ENCODE measurements around the gene WFIKKN2. TPM values are rescaled to one million over a fixed set of nuclear protein-coding genes. Genes with fewer than 3 reads are reported as not detected.

Gene WFIKKN2
- total RNA-seq, 2 experiments from 2014 or later: not detected

- no peaks in the 10 kb centered on the region for H4K20me1 ChIP-seq (ENCODE audit: insufficient read depth, low read length)
- H3K4me2 ChIP-seq (ENCODE audit: low read length): no peak overlapping the region
- BruUV-seq (replicated peaks): no TSS peak
- no peaks in the 10 kb centered on the region for H3K79me2 ChIP-seq (ENCODE audit: insufficient read depth, low read depth, low read length)
- H3K9me2 ChIP-seq (ENCODE audit: insufficient read depth, low read length): no peaks in the 10 kb centered on the region
- no peak overlapping the region for H3K4me3 ChIP-seq (ENCODE audit: low read depth, low read length, poor library complexity, severe bottlenecking)
- H2AFZ ChIP-seq (ENCODE audit: low read length): no peak overlapping the region
- H3K9me3 ChIP-seq (ENCODE audit: low read length): no peaks in the 10 kb centered on the region
- ChIA-PET POLR2A (interaction anchor here (0.8 kb wide), 1 partner anchor 9 kb away, joined by 4 read pairs; no protein-coding TSS in a partner anchor), CTCF (ENCODE audit: unreplicated experiment) (interaction anchor here (0.9 kb wide), 2 partner anchors 11 to 65 kb away, joined by 3 to 4 read pairs; no protein-coding TSS in a partner anchor)
- H3K27ac ChIP-seq (ENCODE audit: low read depth, low read length, poor library complexity, severe bottlenecking): no peak overlapping the region
- no peaks in the 10 kb centered on the region for H3K36me3 ChIP-seq (ENCODE audit: insufficient read depth, low read length)
- H3K4me1 ChIP-seq (ENCODE audit: insufficient read depth, low read length, poor library complexity, severe bottlenecking): no peaks in the 10 kb centered on the region
- TF ChIP-seq EZH2phosphoT487 (IDR thresholded peaks at IDR 0.05; ENCODE audit: borderline replicate concordance, low read depth, low read length): no peak
- TF ChIP-seq CTCF (conservative IDR thresholded peaks at IDR 0.05; ENCODE audit: low read length): no peak
- intact Hi-C loops (cut with micrococcal nuclease; ENCODE audit: unreplicated experiment): no loop called here
- no peak for DNase-seq (ENCODE audit: low spot score)
These were observed 48.3 kb upstream of the WFIKKN2 start for GRCh38 chr17:50787106-50787505.

GRCh38 chr17:50790618-50791017 lies 44.8 kb upstream of the WFIKKN2 start:
- H3K27ac ChIP-seq (ENCODE audit: low read depth, low read length, poor library complexity, severe bottlenecking): no peak overlapping the region
- ChIA-PET CTCF (ENCODE audit: unreplicated experiment) (no interaction called here), POLR2A (interaction anchor here (0.6 kb wide), 1 partner anchor 234 kb away, joined by 4 read pairs; no protein-coding TSS in a partner anchor)
- H4K20me1 ChIP-seq (ENCODE audit: insufficient read depth, low read length): no peaks in the 10 kb centered on the region
- H3K4me2 ChIP-seq (ENCODE audit: low read length): no peak overlapping the region
- DNase-seq (ENCODE audit: low spot score): no peak
- H3K9me3 ChIP-seq (ENCODE audit: low read length): no peaks in the 10 kb centered on the region
- no peak overlapping the region for H3K4me3 ChIP-seq (ENCODE audit: low read depth, low read length, poor library complexity, severe bottlenecking)
- intact Hi-C loops (cut with micrococcal nuclease; ENCODE audit: unreplicated experiment): no loop called here
- H2AFZ ChIP-seq (ENCODE audit: low read length): no peak overlapping the region
- TF ChIP-seq EZH2phosphoT487 (IDR thresholded peaks at IDR 0.05; ENCODE audit: borderline replicate concordance, low read depth, low read length) (no peak), CTCF (conservative IDR thresholded peaks at IDR 0.05; ENCODE audit: low read length) (no peak)
- no peaks in the 10 kb centered on the region for H3K79me2 ChIP-seq (ENCODE audit: insufficient read depth, low read depth, low read length)
- H3K36me3 ChIP-seq (ENCODE audit: insufficient read depth, low read length): no peaks in the 10 kb centered on the region
- no peaks in the 10 kb centered on the region for H3K4me1 ChIP-seq (ENCODE audit: insufficient read depth, low read length, poor library complexity, severe bottlenecking)
- H3K9me2 ChIP-seq (ENCODE audit: insufficient read depth, low read length): no peaks in the 10 kb centered on the region
- no TSS peak for BruUV-seq (replicated peaks)

- no peaks in the 10 kb centered on the region for H3K4me1 ChIP-seq (ENCODE audit: insufficient read depth, low read length, poor library complexity, severe bottlenecking)
- H3K4me2 ChIP-seq (ENCODE audit: low read length): no peak overlapping the region
- H4K20me1 ChIP-seq (ENCODE audit: insufficient read depth, low read length): no peaks in the 10 kb centered on the region
- H3K79me2 ChIP-seq (ENCODE audit: insufficient read depth, low read depth, low read length): no peaks in the 10 kb centered on the region
- intact Hi-C loops (cut with micrococcal nuclease; ENCODE audit: unreplicated experiment): no loop called here
- no peak overlapping the region for H3K4me3 ChIP-seq (ENCODE audit: low read depth, low read length, poor library complexity, severe bottlenecking)
- H3K9me2 ChIP-seq (ENCODE audit: insufficient read depth, low read length): no peaks in the 10 kb centered on the region
- TF ChIP-seq CTCF (conservative IDR thresholded peaks at IDR 0.05; ENCODE audit: low read length): no peak
- no peak for TF ChIP-seq EZH2phosphoT487 (IDR thresholded peaks at IDR 0.05; ENCODE audit: borderline replicate concordance, low read depth, low read length)
- no peaks in the 10 kb centered on the region for H3K36me3 ChIP-seq (ENCODE audit: insufficient read depth, low read length)
- CTCF ChIA-PET (ENCODE audit: unreplicated experiment): no interaction called here
- POLR2A ChIA-PET: no interaction called here
- no peak overlapping the region for H3K27ac ChIP-seq (ENCODE audit: low read depth, low read length, poor library complexity, severe bottlenecking)
- no peak overlapping the region for H2AFZ ChIP-seq (ENCODE audit: low read length)
- DNase-seq (ENCODE audit: low spot score): no peak
- no TSS peak for BruUV-seq (replicated peaks)
- no peaks in the 10 kb centered on the region for H3K9me3 ChIP-seq (ENCODE audit: low read length)
These were observed 43.3 kb upstream of the WFIKKN2 start for GRCh38 chr17:50792132-50792531.

Data from OCI-LY7 (cell line).